Large intestine (tissue), 3 donors: Measurements from ENCODE around the gene PITPNB. TPM values are rescaled to one million over a fixed set of nuclear protein-coding genes. Genes with fewer than 3 reads are reported as not detected.

Experiments used
- DNase-seq, 2 donors: peaks; one replicate each; pipeline versions ENCODE4 v3.0.0 to v3.0.0-alpha.2; 2013
- H3K27ac ChIP-seq: one replicate; pipeline ENCODE4 v1.5.1; 2013; ENCODE audit warnings: low read length
- H3K27me3 ChIP-seq: 2 replicates; pipeline ENCODE4 v1.6.1; 2013; ENCODE audit warnings: low read length; ENCODE audit not compliant: control insufficient read depth, insufficient read depth
- H3K36me3 ChIP-seq: 2 replicates; pipeline ENCODE4 v1.6.1; 2013; ENCODE audit warnings: low read length; ENCODE audit not compliant: control insufficient read depth, insufficient read depth
- H3K4me1 ChIP-seq: one replicate; pipeline ENCODE4 v1.6.1; 2013; ENCODE audit warnings: low read length; ENCODE audit not compliant: control insufficient read depth, insufficient read depth
- H3K4me3 ChIP-seq: one replicate; pipeline ENCODE4 v1.5.1; 2013; ENCODE audit warnings: low read length
- H3K9me3 ChIP-seq: one replicate; pipeline ENCODE4 v1.6.1; 2013; ENCODE audit warnings: mild to moderate bottlenecking, low read depth, low read length, moderate library complexity; ENCODE audit not compliant: control insufficient read depth
- WGBS: methylation state at CpG from one replicate; pipeline ENCODE4 v1.1.5; 2013; ENCODE audit warnings: low lambda C conversion rate; ENCODE audit not compliant: insufficient coverage; 5-methylcytosine and 5-hydroxymethylcytosine counted together
- polyA plus RNA-seq: library from polyadenylated mRNA; unstranded; fragments of 120-200 nt; gene quantifications from one replicate; pipeline ENCODE4 v1.2.1, GENCODE V29; 2013

The PITPNB gene
- polyA plus RNA-seq, 1 donor: 53.4 TPM

DNA sequence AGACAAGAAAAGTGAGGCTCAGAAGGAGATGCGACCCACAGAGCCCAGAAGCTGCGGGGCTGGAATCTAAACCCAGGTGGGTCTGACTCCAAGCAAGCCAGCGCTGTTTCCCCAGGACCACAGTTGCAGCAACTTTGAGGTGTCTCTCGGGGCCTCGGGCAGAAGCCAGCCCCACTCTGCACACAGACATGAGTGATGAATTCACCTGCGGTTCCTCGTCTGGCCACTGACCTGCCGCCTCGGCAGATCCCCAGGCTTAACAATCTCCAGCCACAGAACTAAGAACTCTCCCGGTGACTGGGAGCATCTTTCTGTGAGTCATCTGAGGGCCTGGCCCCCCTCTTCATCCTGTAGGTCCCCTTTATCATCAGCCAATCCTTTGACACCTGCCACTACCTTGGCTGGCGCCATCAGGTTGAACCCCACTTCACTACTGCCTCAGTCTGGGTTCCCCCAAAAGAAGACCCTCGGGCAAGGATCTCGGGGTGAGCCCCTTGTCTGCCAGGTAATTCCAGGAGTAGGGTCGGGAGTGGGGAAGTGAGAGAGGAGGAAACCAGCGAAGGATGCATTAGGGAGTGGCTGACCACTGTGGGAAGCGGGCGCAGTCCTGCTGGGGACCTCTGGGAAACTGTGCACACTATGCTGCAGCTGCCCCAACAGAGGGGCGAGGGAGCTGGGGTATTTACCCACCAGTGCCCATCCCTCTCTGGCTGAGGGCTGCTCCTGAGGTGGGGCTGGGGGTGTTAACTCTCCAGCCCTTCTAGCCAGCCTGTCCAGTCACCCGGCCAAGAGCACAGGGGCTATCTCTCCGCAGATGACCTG lies 84.5 kb downstream of the PITPNB start:
- Histone ChIP-seq H3K27me3 (no peaks in the 10 kb centered on the region), H3K4me3 (no peak overlapping the region), H3K36me3 (no peaks in the 10 kb centered on the region), H3K4me1 (peaks cover 5% of the 10 kb centered on the region), H3K9me3 (no peaks in the 10 kb centered on the region), H3K27ac (no peak overlapping the region)
- no CpG with 5 or more reads among the region's 20 CpGs for WGBS
- no peak for DNase-seq

DNA sequence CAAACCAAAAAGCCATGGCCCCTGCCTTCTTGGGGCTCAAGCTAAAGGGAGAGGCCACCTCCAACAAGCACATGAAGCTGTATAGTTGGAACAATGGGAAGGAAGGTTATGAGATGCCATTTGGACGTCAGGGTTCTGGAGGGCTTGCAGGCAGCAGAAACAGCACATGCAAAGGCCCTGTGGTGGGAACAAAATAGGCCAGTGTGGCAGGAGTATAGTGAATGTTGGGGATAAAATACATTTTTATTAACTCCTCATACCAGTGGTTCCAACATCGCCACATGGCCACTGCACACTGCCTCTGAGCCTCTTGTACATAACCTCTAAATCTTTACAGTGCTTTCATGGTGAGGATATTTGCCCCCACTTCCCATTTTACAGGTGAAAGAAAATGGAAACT lies 85.3 kb downstream of the PITPNB start:
- Histone ChIP-seq H3K27me3 (no peaks in the 10 kb centered on the region), H3K27ac (no peak overlapping the region), H3K36me3 (no peaks in the 10 kb centered on the region), H3K9me3 (no peaks in the 10 kb centered on the region), H3K4me1 (peaks cover 5% of the 10 kb centered on the region), H3K4me3 (no peak overlapping the region)
- DNase-seq: no peak
- no CpG with 5 or more reads among the region's 2 CpGs for WGBS

DNA sequence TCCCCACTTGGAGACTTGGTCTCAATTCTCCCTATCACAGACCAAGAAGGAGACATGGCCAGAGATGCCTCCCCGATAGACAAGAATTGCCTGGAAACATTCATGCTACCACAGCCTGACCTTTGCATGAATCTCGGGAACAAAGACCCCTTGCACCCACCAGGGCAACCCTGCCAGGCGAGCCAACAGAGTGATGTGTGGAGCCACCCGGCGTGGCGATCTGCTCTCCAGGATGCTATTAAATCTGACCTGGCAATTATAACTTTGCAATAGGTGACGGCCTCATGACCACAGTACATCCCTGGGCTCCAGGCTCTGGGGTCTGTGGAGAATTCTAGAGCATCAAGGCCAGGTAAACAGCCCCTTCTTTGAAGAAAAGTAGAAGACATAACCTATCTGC lies 86.5 kb downstream of the PITPNB start:
- H3K9me3 ChIP-seq: no peaks in the 10 kb centered on the region
- no peak overlapping the region for H3K4me3 ChIP-seq
- no peak for DNase-seq
- peaks cover 5% of the 10 kb centered on the region for H3K4me1 ChIP-seq
- WGBS: no CpG with 5 or more reads among the region's 7 CpGs
- H3K27ac ChIP-seq: no peak overlapping the region
- H3K36me3 ChIP-seq: no peaks in the 10 kb centered on the region
- no peaks in the 10 kb centered on the region for H3K27me3 ChIP-seq

- no peak overlapping the region for H3K4me3 ChIP-seq
- no peaks in the 10 kb centered on the region for H3K4me1 ChIP-seq
- no CpG with 5 or more reads among the region's 3 CpGs for WGBS
Measured at GRCh38 chr22:27829620-27830019, 89.4 kb downstream of the PITPNB start.

DNA sequence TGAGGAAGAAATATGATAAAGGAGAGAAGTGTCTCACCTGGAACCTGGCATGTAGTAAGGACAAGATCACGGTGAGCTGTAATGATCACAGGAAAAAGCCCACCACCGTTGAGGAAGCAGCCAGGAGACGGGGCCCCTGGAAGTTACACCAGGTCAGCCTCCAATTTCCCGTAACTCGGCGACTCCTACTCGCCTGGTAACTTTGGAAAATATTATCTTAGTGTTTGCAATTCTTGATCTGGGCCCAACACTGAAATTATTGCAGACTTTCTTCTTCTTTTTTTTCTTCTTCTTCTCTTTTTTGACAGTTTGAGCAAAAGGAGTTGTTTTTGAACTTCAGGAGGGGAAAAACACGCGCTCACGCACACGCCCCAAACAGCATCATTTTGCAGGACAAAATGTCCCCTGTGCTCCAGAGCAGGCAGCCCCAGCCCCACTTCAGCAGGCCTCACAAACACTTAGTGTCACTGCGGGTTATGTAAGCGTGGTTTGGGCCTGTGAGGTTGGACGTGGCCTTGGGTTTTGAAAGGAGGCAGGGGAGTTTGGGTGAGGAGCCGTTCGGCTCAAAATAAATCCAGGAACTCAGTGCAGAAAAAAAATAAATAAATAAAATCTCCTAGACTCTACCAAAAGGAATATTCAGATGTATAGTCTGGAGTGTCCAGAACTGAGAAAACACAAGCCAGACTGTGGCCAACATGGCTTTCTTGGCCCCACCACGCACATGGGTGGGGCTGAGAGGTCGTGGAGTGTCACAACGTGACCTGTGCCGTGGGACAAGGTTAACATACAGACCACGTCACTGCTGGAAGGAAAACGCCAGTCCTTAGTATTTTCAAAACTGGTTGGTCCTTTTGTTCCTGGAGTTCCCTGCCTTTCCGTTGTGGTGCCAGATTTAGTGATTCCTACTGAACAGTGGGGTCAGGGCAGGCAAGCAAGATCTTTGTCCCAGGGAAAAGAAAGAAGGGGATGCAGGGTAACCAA lies 91.2 kb downstream of the PITPNB start:
- no peaks in the 10 kb centered on the region for H3K27me3 ChIP-seq
- H3K27ac ChIP-seq: no peak overlapping the region
- no peak for DNase-seq
- H3K9me3 ChIP-seq: peaks cover 4% of the 10 kb centered on the region
- H3K36me3 ChIP-seq: no peaks in the 10 kb centered on the region
- WGBS: 88% methylated on average over 5 of the region's 23 CpGs
- H3K4me1 ChIP-seq: no peaks in the 10 kb centered on the region
- no peak overlapping the region for H3K4me3 ChIP-seq

More at GRCh38 chr22:27829620-27830019, 89.4 kb downstream of the PITPNB start:
- no peaks in the 10 kb centered on the region for H3K36me3 ChIP-seq
- peaks cover 4% of the 10 kb centered on the region for H3K9me3 ChIP-seq
- DNase-seq: no peak
- no peak overlapping the region for H3K27ac ChIP-seq
- no peaks in the 10 kb centered on the region for H3K27me3 ChIP-seq

GRCh38 chr22:27825174-27825573 lies 93.9 kb downstream of the PITPNB start:
- H3K4me1 ChIP-seq: no peaks in the 10 kb centered on the region
- DNase-seq: no peak
- no peaks in the 10 kb centered on the region for H3K36me3 ChIP-seq
- no peak overlapping the region for H3K4me3 ChIP-seq
- no peak overlapping the region for H3K27ac ChIP-seq
- no CpG with 5 or more reads among the region's 6 CpGs for WGBS
- H3K9me3 ChIP-seq: peaks cover 4% of the 10 kb centered on the region
- H3K27me3 ChIP-seq: no peaks in the 10 kb centered on the region

DNA sequence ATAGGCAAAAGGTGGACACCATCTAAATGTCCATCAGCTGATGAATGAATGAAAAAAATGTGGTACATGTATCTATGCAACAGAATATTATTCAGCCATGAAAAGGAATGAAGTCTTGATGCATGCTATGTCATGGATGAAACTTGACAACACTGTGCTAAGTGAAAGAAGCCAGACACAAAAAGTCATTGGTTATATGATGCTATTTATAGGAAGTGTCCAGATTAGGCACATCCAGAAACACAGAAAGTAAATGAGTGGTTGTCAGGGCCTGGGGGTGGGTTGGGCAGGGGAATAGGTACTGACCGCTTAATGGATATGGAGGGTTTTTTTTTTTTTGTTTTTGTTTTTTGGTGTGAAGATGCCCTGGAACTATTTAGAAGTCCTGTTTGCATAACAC lies 95.8 kb downstream of the PITPNB start:
- DNase-seq: no peak
- Histone ChIP-seq H3K4me3 (no peak overlapping the region), H3K27me3 (no peaks in the 10 kb centered on the region), H3K9me3 (peaks cover 4% of the 10 kb centered on the region), H3K4me1 (no peaks in the 10 kb centered on the region), H3K27ac (no peak overlapping the region), H3K36me3 (no peaks in the 10 kb centered on the region)
- no CpG with 5 or more reads among the region's 1 CpG for whole genome bisulfite sequencing

DNA sequence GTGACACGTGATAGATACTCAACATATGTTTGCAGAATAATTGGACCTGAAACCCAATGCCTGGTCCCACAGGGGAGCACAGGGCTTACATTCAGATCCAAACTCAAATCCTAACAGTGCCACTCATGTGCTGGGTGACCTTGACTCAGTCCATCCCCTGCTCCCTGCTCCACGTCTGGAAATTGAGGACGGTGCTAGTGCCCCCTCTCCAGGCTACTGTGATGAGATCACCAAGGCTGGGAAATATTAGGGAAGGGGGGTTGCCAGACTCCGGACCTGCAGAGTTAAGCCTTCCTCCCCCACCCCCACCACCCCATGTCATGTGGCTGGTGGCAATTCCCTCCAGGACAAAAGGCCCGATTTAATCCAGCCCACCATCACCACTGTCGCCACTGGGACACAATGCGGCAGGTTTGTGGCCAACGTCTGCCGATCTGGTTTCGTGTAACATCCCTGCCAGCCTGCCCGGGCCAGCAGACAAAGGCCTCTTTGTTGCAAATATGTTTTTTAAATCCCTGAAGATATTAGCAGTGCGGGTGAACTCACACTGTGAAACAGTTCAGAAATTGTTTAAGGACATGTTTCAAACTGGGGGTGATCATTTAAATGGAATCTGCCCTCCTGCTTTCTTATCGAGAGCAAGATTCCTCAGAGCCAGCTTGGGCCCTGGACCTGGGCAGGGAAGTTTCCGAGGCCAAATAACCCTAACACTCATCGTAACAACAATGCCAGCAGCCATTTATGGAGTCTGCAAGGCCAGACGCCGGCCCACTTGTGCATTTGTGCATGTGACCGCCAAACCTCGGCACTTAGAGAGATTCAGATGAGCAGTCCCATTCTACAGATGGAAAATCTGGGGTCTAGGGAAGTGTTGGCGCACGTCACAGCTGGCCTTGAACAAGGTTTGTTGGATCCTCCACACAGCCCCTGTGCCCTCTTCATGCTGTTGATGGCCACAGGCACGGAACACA lies 97.9 kb downstream of the PITPNB start:
- H3K9me3 ChIP-seq: peaks cover 4% of the 10 kb centered on the region
- no CpG with 5 or more reads among the region's 22 CpGs for WGBS
- H3K4me3 ChIP-seq: no peak overlapping the region
- H3K27me3 ChIP-seq: no peaks in the 10 kb centered on the region
- DNase-seq: no peak
- no peaks in the 10 kb centered on the region for H3K4me1 ChIP-seq
- H3K36me3 ChIP-seq: no peaks in the 10 kb centered on the region
- H3K27ac ChIP-seq: no peak overlapping the region

- no peaks in the 10 kb centered on the region for H3K27me3 ChIP-seq
- H3K4me3 ChIP-seq: no peak overlapping the region
- no peaks in the 10 kb centered on the region for H3K36me3 ChIP-seq
- DNase-seq: no peak
- H3K4me1 ChIP-seq: no peaks in the 10 kb centered on the region
- no peaks in the 10 kb centered on the region for H3K9me3 ChIP-seq
- 82% methylated on average over 2 of the region's 3 CpGs for WGBS
- no peak overlapping the region for H3K27ac ChIP-seq
Measured at GRCh38 chr22:27816552-27816951, 102.5 kb downstream of the PITPNB start.
